HCT116 (cell line): Measurements from ENCODE around the gene HNRNPDL. TPM values are rescaled to one million over a fixed set of nuclear protein-coding genes. Genes with fewer than 3 reads are reported as not detected.

Source experiments
- ATAC-seq: fragments of 200-7000 bp; cut with Tn5 transposase; 2 replicates; pipeline ENCODE4 v1.9.1; 2020; ENCODE audit warnings: mild to moderate bottlenecking, moderate library complexity
- BruUV-seq: library from RNA; stranded (reverse); fragments of 400-500 nt; replicated peaks from 2 replicates; lab custom pipeline; 2021; lab: Mats Ljungman, UMichigan
- CTCF ChIA-PET: fragments of 300-600 bp; sonication (Branson Sonifier 250); formaldehyde crosslinking; loops from one replicate; lab custom pipeline; 2021; ENCODE audit warnings: antibody characterized with exemption; lab: Charles Lee
- POLR2A ChIA-PET: fragments of 300-600, 350-600 bp; sonication (Branson Sonifier 250); formaldehyde crosslinking; loops from one replicate; lab custom pipeline; 2021; ENCODE audit warnings: antibody characterized with exemption; lab: Charles Lee
- RAD21 ChIA-PET, 2 experiments: fragments of 300-600 bp; sonication (Branson Sonifier 250); formaldehyde crosslinking; loops; one replicate each; lab custom pipeline; 2023; ENCODE audit warnings: low total read pairs in 2 of 2; ENCODE audit not compliant: uncharacterized antibody in 2 of 2, unreplicated experiment in 2 of 2, low non-redundant PET in 1 of 2; lab: Charles Lee
- DNase-seq: peaks from one replicate; pipeline ENCODE4 v3.0.0-alpha.2; 2010; ENCODE audit warnings: low read depth, low spot score
- H2AFZ ChIP-seq: fragments of 200-600 bp; shearing (Covaris generic), sonication (generic); 2 replicates; pipeline ENCODE4 v1.6.1; 2017; ENCODE audit warnings: low read depth, mixed run types, mixed read lengths, antibody characterized with exemption, low read length; ENCODE audit not compliant: poor library complexity, severe bottlenecking
- H3K27ac ChIP-seq: 2 replicates; pipeline ENCODE4 v1.5.1; 2012; ENCODE audit warnings: low read depth, low read length
- H3K27me3 ChIP-seq: fragments of 200-600 bp; sonication (generic); 2 replicates; pipeline ENCODE4 v1.6.1; 2016; ENCODE audit warnings: mixed run types, low read length, mixed read lengths; ENCODE audit not compliant: insufficient read depth
- H3K36me3 ChIP-seq, 2 experiments: fragments of 200-500 bp in 1 of 2; fragments of 200-600 bp in 1 of 2; sonication (Bioruptor generic) in 1 of 2; sonication (generic) in 1 of 2; 2 replicates each; pipeline versions ENCODE4 v1.5.1 to v1.6.1; 2014 to 2016; ENCODE audit warnings: low read length in 2 of 2, inconsistent platforms in 1 of 2, mixed read lengths in 1 of 2, mixed run types in 1 of 2; ENCODE audit not compliant: insufficient read depth in 2 of 2, control insufficient read depth in 1 of 2
- H3K4me1 ChIP-seq, 2 experiments: fragments of 200-600 bp in 1 of 2; sonication (generic) in 1 of 2; 2 replicates each; pipeline versions ENCODE4 v1.5.1 to v1.6.1; 2012 to 2017; ENCODE audit warnings: low read length in 2 of 2, inconsistent platforms in 1 of 2, mild to moderate bottlenecking in 1 of 2, mixed read lengths in 1 of 2, mixed run types in 1 of 2, moderate library complexity in 1 of 2; ENCODE audit not compliant: insufficient read depth in 2 of 2, control insufficient read depth in 1 of 2
- H3K4me2 ChIP-seq: fragments of 200-600 bp; sonication (generic); 2 replicates; pipeline ENCODE4 v1.6.1; 2017; ENCODE audit warnings: mixed run types, low read length, mixed read lengths
- H3K4me3 ChIP-seq, 2 experiments: fragments of 200-600 bp in 1 of 2; sonication (generic) in 1 of 2; replicated peaks in 1 of 2; 2 replicates each; pipeline ENCODE4 v1.5.1; 2011 to 2016; ENCODE audit warnings: low read length in 2 of 2, control low read depth in 1 of 2, low read depth in 1 of 2, mild to moderate bottlenecking in 1 of 2, mixed read lengths in 1 of 2, mixed run types in 1 of 2
- H3K79me2 ChIP-seq: fragments of 200-600 bp; sonication (generic); 2 replicates; pipeline ENCODE4 v1.6.1; 2017; ENCODE audit warnings: mild to moderate bottlenecking, mixed run types, low read length, moderate library complexity, mixed read lengths; ENCODE audit not compliant: insufficient read depth
- H3K9ac ChIP-seq: fragments of 200-600 bp; sonication (generic); 2 replicates; pipeline ENCODE4 v1.6.1; 2016; ENCODE audit warnings: low read length, mixed read lengths
- H3K9me2 ChIP-seq: fragments of 200-600 bp; sonication (generic), shearing (Covaris generic); 2 replicates; pipeline ENCODE4 v1.6.1; 2017; ENCODE audit warnings: mixed run types, mild to moderate bottlenecking, moderate library complexity; ENCODE audit not compliant: insufficient read depth
- H3K9me3 ChIP-seq, 2 experiments: fragments of 200-500 bp in 1 of 2; fragments of 200-600 bp in 1 of 2; sonication (Bioruptor generic) in 1 of 2; sonication (generic) in 1 of 2; 2 replicates each; pipeline ENCODE4 v1.6.1; 2014 to 2017; ENCODE audit warnings: low read length in 2 of 2, mixed read lengths in 2 of 2, inconsistent platforms in 1 of 2, low read depth in 1 of 2, mild to moderate bottlenecking in 1 of 2, mixed run types in 1 of 2, moderate library complexity in 1 of 2; ENCODE audit not compliant: control insufficient read depth in 1 of 2, insufficient read depth in 1 of 2
- H4K20me1 ChIP-seq: fragments of 200-600 bp; sonication (generic), shearing (Covaris generic); 2 replicates; pipeline ENCODE4 v1.6.1; 2017; ENCODE audit warnings: mixed run types, mild to moderate bottlenecking, moderate library complexity; ENCODE audit not compliant: insufficient read depth
- ATF3 ChIP-seq: IDR thresholded peaks from 2 replicates; pipeline ENCODE4 v1.6.1; 2012
- CEBPB ChIP-seq: IDR thresholded peaks from 2 replicates; pipeline ENCODE4 v1.6.1; 2012; ENCODE audit warnings: low read depth
- EGR1 ChIP-seq: IDR thresholded peaks from 2 replicates; pipeline ENCODE4 v1.6.1; 2012; ENCODE audit warnings: low read depth
- ELF1 ChIP-seq: IDR thresholded peaks from 2 replicates; pipeline ENCODE4 v1.6.1; 2012; ENCODE audit warnings: low read depth, borderline replicate concordance
- EZH2phosphoT487 ChIP-seq: fragments of 200-600 bp; IDR thresholded peaks from 2 replicates; pipeline ENCODE4 v1.6.1; 2018; ENCODE audit warnings: antibody characterized with exemption, borderline replicate concordance
- MAX ChIP-seq: IDR thresholded peaks from 2 replicates; pipeline ENCODE4 v1.6.1; 2012
- POLR2A ChIP-seq: IDR thresholded peaks from 2 replicates; pipeline ENCODE4 v1.7.0; 2011; ENCODE audit warnings: borderline replicate concordance; ENCODE audit not compliant: insufficient read depth, insufficient read length; ENCODE audit errors: extremely low read depth
- YY1 ChIP-seq: IDR thresholded peaks from 2 replicates; pipeline ENCODE4 v1.6.1; 2011; ENCODE audit warnings: low read length, low read depth, moderate library complexity, mild to moderate bottlenecking; ENCODE audit not compliant: insufficient replicate concordance; ENCODE audit errors: extremely low read depth
- ZNF274 ChIP-seq: fragments of 200-500 bp; sonication (Bioruptor generic); IDR thresholded peaks from 2 replicates; pipeline ENCODE4 v1.6.1; 2014; ENCODE audit warnings: mild to moderate bottlenecking, low read depth, low read length, inconsistent platforms
- intact Hi-C: fragments of 100-400 bp; cut with micrococcal nuclease; formaldehyde crosslinking; loops from 2 replicates; pipeline ENCODE4 v1.10.0; 2022
- total RNA-seq: library from RNA; stranded (reverse); gene quantifications from one replicate; pipeline ENCODE4 v1.2.1, GENCODE V29; 2021; ENCODE audit not compliant: unreplicated experiment

HNRNPDL gene
- total RNA-seq, 1 experiment from 2014 or later: 206 TPM

GRCh38 chr4:82436780-82437179, 6.5 kb upstream of the HNRNPDL start:
- BruUV-seq: no TSS peak
- Histone ChIP-seq H3K9me2 (no peaks in the 10 kb centered on the region), H3K4me3 (no peak overlapping the region), H3K9me3 (no peaks in the 10 kb centered on the region), H4K20me1 (peaks cover 27% of the 10 kb centered on the region; the same call in 1 of the 2 replicates), H2AFZ (no peak overlapping the region), H3K4me1 (peaks cover 6 to 12% of the 10 kb centered on the region in 2 experiments; a peak in 3 of 4 replicates), H3K27ac (no peak overlapping the region), H3K4me2 (no peak overlapping the region), H3K27me3 (no peaks in the 10 kb centered on the region), H3K9ac (no peak overlapping the region), H3K36me3 (0 out of 4 replicates have a peak, but pooled peaks cover 3 to 8% of the 10 kb centered on the region in 2 experiments), H3K79me2 (peaks cover 100% of the 10 kb centered on the region)
- TF ChIP-seq POLR2A: no peak
- TF ChIP-seq EZH2phosphoT487: no peak
- no peak for TF ChIP-seq EGR1
- TF ChIP-seq ZNF274: no peak
- TF ChIP-seq MAX: no peak
- intact Hi-C loops: no loop called here
- CTCF ChIA-PET: no interaction called here
- RAD21 ChIA-PET: no interaction called here
- ATAC-seq (no peak), DNase-seq (no peak)
- POLR2A ChIA-PET: no interaction called here

- Histone ChIP-seq H3K4me1 (peaks cover 7 to 17% of the 10 kb centered on the region in 2 experiments; a peak in 3 of 4 replicates), H2AFZ (no peak overlapping the region), H3K36me3 (0 out of 4 replicates have a peak, but pooled peaks cover 3 to 8% of the 10 kb centered on the region in 2 experiments), H3K9ac (no peak overlapping the region), H3K9me2 (no peaks in the 10 kb centered on the region), H3K4me3 (no peak overlapping the region), H3K4me2 (no peak overlapping the region), H3K27ac (no peak overlapping the region), H3K27me3 (no peaks in the 10 kb centered on the region), H3K9me3 (no peaks in the 10 kb centered on the region), H4K20me1 (peaks cover 27% of the 10 kb centered on the region; the same call in 1 of the 2 replicates), H3K79me2 (peaks cover 100% of the 10 kb centered on the region)
- intact Hi-C loops: no loop called here
- POLR2A ChIA-PET: no interaction called here
- TF ChIP-seq CEBPB (no peak), EZH2phosphoT487 (no peak), ATF3 (no peak), YY1 (no peak), ZNF274 (no peak), ELF1 (no peak)
- ATAC-seq (no peak), DNase-seq (no peak)
- CTCF ChIA-PET: no interaction called here
- RAD21 ChIA-PET: no interaction called here
- BruUV-seq: no TSS peak
These were observed 5.9 kb upstream of the HNRNPDL start for GRCh38 chr4:82436130-82436529.
